ENCODE measurements around the gene PPM1H.

PPM1H gene

DNA sequence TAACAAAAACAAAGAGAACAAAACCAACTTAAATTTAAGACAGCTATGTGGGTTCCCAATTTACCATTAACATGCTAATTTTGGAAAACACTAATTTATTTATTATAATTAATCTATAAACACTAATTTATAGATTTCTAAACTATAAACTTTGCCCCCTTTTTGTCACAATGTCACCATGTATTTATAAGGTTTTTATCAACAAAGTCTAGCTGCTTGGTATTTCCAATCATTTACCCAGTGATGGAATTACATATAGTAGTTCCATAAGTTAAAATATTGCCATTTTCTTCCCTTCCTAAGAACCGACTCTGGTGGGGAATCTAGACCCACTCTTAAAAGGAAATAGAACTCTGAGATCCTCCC is 140.7 kb downstream of the PPM1H start:
- DNase-seq (ENCODE audit: low read depth): no peak
- no peak for TF ChIP-seq MYC (IDR thresholded peaks at IDR 0.05; ENCODE audit: low read depth, low read length)
- TF ChIP-seq, protein P1, sequence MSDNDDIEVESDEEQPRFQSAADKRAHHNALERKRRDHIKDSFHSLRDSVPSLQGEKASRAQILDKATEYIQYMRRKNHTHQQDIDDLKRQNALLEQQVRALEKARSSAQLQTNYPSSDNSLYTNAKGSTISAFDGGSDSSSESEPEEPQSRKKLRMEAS (IDR thresholded peaks at IDR 0.05; ENCODE audit: low read depth, low read length): no peak
- TF ChIP-seq, protein P2, sequence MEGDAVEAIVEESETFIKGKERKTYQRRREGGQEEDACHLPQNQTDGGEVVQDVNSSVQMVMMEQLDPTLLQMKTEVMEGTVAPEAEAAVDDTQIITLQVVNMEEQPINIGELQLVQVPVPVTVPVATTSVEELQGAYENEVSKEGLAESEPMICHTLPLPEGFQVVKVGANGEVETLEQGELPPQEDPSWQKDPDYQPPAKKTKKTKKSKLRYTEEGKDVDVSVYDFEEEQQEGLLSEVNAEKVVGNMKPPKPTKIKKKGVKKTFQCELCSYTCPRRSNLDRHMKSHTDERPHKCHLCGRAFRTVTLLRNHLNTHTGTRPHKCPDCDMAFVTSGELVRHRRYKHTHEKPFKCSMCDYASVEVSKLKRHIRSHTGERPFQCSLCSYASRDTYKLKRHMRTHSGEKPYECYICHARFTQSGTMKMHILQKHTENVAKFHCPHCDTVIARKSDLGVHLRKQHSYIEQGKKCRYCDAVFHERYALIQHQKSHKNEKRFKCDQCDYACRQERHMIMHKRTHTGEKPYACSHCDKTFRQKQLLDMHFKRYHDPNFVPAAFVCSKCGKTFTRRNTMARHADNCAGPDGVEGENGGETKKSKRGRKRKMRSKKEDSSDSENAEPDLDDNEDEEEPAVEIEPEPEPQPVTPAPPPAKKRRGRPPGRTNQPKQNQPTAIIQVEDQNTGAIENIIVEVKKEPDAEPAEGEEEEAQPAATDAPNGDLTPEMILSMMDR (IDR thresholded peaks at IDR 0.05; ENCODE audit: low read depth, low read length): no peak
- no peak for TF ChIP-seq POLR2A (IDR thresholded peaks at IDR 0.05; ENCODE audit: extremely low read depth, insufficient read length)
- no peak overlapping the region for H3K4me3 ChIP-seq (ENCODE audit: low read depth, low read length)

DNA sequence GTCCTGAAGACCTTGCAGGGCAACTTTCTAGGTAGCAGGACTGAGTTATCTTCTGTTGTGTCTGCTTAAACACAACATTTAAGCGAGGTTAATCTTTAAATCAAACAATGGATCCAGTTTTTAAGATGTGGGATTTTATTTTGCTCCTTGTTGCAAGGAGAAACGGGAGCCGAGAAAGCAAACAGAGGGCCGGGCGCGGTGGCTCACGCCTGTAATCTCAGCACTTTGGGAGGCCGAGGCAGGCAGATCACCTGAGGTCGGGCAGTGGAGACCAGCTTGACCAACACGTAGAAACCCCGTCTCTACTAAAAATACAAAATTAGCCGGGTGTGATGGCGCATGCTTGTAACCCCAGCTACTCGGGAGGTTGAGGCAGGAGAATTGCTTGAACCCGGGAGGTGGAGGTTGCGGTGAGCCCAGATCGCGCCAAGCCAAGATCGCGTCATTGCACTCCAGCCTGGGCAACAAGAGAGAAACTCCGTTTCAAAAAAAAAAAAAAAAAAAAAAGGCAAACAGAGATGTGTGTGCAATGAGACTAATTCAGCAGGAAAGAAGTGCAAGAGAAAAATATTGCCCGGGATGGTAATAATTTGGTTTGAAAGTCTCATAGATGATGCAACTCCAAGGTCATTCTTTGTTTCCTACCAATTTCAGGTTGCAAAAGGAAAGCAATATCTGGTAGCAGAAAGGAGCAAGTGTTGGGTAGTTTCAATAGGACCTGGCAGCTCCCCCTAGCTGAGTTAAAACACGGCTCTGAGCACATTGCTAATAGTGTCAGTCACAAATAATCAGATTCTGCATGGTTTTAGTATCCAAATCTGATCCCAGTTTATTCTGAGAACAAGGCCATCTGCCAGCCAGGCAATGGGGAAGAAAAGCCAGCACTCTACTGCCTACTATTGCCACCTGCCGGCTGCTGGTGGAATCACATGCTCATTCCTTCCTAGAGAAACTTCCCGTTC is 141.4 kb downstream of the PPM1H start:
- H3K4me3 ChIP-seq (ENCODE audit: low read depth, low read length): no peak overlapping the region
- TF ChIP-seq POLR2A (IDR thresholded peaks at IDR 0.05; ENCODE audit: extremely low read depth, insufficient read length): no peak
- TF ChIP-seq, protein P2 (IDR thresholded peaks at IDR 0.05; ENCODE audit: low read depth, low read length): peak; percentile 86
- TF ChIP-seq, protein P1 (IDR thresholded peaks at IDR 0.05; ENCODE audit: low read depth, low read length): peak; percentile 90
- peak; percentile 82 for DNase-seq (ENCODE audit: low read depth)

DNA sequence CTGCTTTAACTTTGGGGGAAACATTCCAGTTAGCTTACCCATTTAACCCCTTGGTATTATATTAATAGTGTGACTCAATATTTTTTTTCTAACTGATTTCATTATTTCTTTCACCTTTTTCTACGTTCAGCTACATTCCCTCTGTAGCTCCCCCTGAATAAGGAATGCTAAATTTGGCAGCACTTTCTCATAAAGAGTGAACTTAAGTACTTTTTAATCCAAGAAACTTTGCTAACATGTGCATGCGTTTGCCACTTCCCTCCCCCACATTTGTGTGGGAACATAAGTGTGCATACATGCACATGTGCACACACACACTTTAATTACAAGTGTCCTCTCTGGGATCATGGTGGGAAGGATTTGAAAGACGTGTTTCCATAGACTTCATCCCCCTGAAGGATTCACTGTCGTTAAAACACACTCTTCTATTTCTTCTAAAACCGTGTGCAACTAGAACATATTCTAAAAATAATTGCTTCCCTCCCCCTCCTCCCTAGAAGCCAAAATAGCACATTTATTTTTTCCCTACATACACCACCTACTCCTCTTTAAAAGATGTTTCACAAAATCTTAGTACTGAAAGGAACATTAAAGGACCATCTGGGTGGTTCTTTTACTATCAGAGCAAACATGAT is 142.6 kb downstream of the PPM1H start:
- no peak overlapping the region for H3K4me3 ChIP-seq (ENCODE audit: low read depth, low read length)
- no peak for DNase-seq (ENCODE audit: low read depth)
- TF ChIP-seq, protein P1 (IDR thresholded peaks at IDR 0.05; ENCODE audit: low read depth, low read length): no peak
- TF ChIP-seq POLR2A (IDR thresholded peaks at IDR 0.05; ENCODE audit: extremely low read depth, insufficient read length): no peak
- TF ChIP-seq, protein P2 (IDR thresholded peaks at IDR 0.05; ENCODE audit: low read depth, low read length): no peak
- TF ChIP-seq MYC (IDR thresholded peaks at IDR 0.05; ENCODE audit: low read depth, low read length): no peak

DNA sequence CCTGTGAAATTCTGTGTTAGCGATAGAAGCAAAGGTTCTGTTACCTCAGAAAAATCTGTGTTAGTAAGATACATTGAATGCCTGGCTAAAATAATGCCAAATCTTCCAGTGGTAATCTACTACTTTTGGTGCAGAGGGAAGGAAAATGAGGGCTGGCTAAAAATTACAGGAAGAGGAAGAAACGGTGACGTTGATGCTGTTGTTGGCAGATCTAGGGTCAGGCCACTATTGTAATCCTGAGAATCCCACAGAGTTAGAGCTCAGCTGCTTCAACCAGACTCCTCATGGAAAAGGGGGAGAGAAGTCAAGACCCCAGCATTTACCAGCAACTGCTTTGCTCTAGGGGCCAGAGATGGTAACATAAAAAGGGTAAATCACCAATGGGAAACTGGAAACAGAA is 145.1 kb downstream of the PPM1H start:
- TF ChIP-seq, protein P1 (IDR thresholded peaks at IDR 0.05; ENCODE audit: low read depth, low read length): no peak
- TF ChIP-seq POLR2A (IDR thresholded peaks at IDR 0.05; ENCODE audit: extremely low read depth, insufficient read length) (no peak), MYC (IDR thresholded peaks at IDR 0.05; ENCODE audit: low read depth, low read length) (no peak)
- TF ChIP-seq, protein P2 (IDR thresholded peaks at IDR 0.05; ENCODE audit: low read depth, low read length): no peak
- DNase-seq (ENCODE audit: low read depth): no peak
- no peak overlapping the region for H3K4me3 ChIP-seq (ENCODE audit: low read depth, low read length)

DNA sequence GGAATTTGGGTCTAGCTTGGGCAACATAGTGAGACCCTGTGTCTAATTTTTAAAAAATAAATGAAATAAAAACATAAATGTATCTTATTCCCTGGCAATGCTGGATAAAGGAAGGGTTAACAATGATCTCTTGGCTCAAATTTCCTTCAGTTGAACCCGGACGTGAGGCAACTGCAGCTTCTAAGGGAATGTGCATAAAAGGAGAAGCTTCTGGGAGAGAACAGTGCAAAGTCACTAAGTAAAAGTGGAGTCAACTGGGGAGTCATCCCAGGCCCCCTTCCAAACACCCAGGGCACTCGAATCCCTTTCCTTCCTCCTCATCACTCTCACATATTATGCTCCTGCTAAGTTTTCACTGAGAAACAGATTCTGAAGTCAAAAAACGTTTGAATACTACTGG is 147.3 kb downstream of the PPM1H start:
- H3K4me3 ChIP-seq (ENCODE audit: low read depth, low read length): no peak overlapping the region
- TF ChIP-seq, protein P2 (IDR thresholded peaks at IDR 0.05; ENCODE audit: low read depth, low read length): no peak
- TF ChIP-seq MYC (IDR thresholded peaks at IDR 0.05; ENCODE audit: low read depth, low read length) (no peak), POLR2A (IDR thresholded peaks at IDR 0.05; ENCODE audit: extremely low read depth, insufficient read length) (no peak)
- TF ChIP-seq, protein P1 (IDR thresholded peaks at IDR 0.05; ENCODE audit: low read depth, low read length): no peak
- no peak for DNase-seq (ENCODE audit: low read depth)
